ENCODE results near the gene GNG4. TPM values are rescaled to one million over a fixed set of nuclear protein-coding genes. Genes with fewer than 3 reads are reported as not detected.
A peak's percentile ranks its signal among the peaks of the same experiment; 100 is the strongest.

The GNG4 gene
- not detected for polyA plus RNA-seq (2012; ENCODE audit: missing spikeins)

GRCh38 chr1:235649368-235650163 is at the start of gene GNG4:
TSS of gene GNG4 (minus strand) at chr1:235649784. CDS start at chr1:235583838, 65,946 bp downstream.
- FAIRE-seq (no peak), DNase-seq (ENCODE audit: insufficient read length) (peak; percentile 53)
- no peak for TF ChIP-seq POLR2AphosphoS5 (IDR thresholded peaks at IDR 0.05; ENCODE audit: low read depth, low read length)
- no peak for TF ChIP-seq TAF1 (IDR thresholded peaks at IDR 0.05; ENCODE audit: borderline replicate concordance, low read depth, low read length)
- TF ChIP-seq POLR2A (IDR thresholded peaks at IDR 0.05; ENCODE audit: low read depth, low read length) = no peak

GRCh38 chr1:235697508-235697907 is 47.9 kb upstream of the GNG4 start:
- TF ChIP-seq POLR2A (IDR thresholded peaks at IDR 0.05; ENCODE audit: low read depth, low read length) = no peak

DNA sequence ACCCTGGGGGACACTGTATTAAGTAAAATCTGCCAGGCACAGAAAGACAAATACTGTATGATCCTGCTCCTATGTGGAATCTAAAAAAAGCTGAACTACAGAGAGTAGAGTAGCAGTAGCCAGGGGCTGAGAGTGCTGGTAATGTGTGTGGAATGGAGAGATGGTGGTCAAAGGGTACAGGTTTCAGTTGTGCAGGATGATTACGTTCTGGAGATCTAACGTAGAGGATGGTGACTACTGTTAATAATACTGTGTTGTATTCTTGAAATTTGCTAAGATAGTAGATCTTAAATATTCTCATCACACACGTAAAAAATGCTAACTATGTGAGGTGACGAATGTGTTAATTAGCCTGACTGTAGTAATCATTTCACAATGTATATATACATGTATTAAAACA is 39.8 kb upstream of the GNG4 start:
- no peak for FAIRE-seq
- TF ChIP-seq POLR2A (IDR thresholded peaks at IDR 0.05; ENCODE audit: low read depth, low read length) = no peak

More at GRCh38 chr1:235697508-235697907, 47.9 kb upstream of the GNG4 start:
- FAIRE-seq (no peak), DNase-seq (ENCODE audit: insufficient read length) (no peak)

GRCh38 chr1:235688096-235688495 is 38.5 kb upstream of the GNG4 start:
- no peak for DNase-seq (ENCODE audit: insufficient read length)
- TF ChIP-seq TAF1 (IDR thresholded peaks at IDR 0.05; ENCODE audit: borderline replicate concordance, low read depth, low read length) (no peak), POLR2A (IDR thresholded peaks at IDR 0.05; ENCODE audit: low read depth, low read length) (no peak), POLR2AphosphoS5 (IDR thresholded peaks at IDR 0.05; ENCODE audit: low read depth, low read length) (no peak)
- no peak for FAIRE-seq

More for the DNA sequence above, 39.8 kb upstream of the GNG4 start:
- DNase-seq (ENCODE audit: insufficient read length) = no peak

DNA sequence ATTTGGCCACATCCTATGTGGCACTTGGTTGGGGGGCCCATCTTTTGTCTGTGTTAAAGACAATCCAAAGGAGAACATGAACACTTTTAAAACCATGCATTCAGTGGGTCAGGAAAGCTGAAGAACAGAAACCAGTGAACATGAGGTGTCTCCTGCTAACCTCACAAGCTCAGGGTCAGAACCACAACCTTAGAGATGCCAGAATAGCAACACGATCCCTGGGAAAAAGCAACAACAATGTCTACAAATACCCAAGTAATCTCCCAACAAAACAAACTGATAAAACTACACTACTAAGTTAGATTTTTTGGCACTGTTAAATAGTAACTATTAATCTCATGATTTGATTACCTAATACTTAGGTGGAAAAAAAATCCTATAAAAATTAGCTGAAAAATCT is 34.1 kb upstream of the GNG4 start:
- DNase-seq (ENCODE audit: insufficient read length) = no peak
- TF ChIP-seq POLR2AphosphoS5 (IDR thresholded peaks at IDR 0.05; ENCODE audit: low read depth, low read length) (no peak), POLR2A (IDR thresholded peaks at IDR 0.05; ENCODE audit: low read depth, low read length) (no peak)
- peak; percentile 5 for FAIRE-seq

- TF ChIP-seq POLR2A (IDR thresholded peaks at IDR 0.05; ENCODE audit: low read depth, low read length) (no peak), POLR2AphosphoS5 (IDR thresholded peaks at IDR 0.05; ENCODE audit: low read depth, low read length) (no peak), TAF1 (IDR thresholded peaks at IDR 0.05; ENCODE audit: borderline replicate concordance, low read depth, low read length) (no peak)
- no peak for FAIRE-seq
- no peak for DNase-seq (ENCODE audit: insufficient read length)
Observed at GRCh38 chr1:235682216-235682615, 32.6 kb upstream of the GNG4 start.

GRCh38 chr1:235679644-235680043 is 30.1 kb upstream of the GNG4 start:
- FAIRE-seq = no peak
- TF ChIP-seq POLR2A (IDR thresholded peaks at IDR 0.05; ENCODE audit: low read depth, low read length) = no peak
- no peak for TF ChIP-seq TAF1 (IDR thresholded peaks at IDR 0.05; ENCODE audit: borderline replicate concordance, low read depth, low read length)
- TF ChIP-seq POLR2AphosphoS5 (IDR thresholded peaks at IDR 0.05; ENCODE audit: low read depth, low read length) = no peak

GRCh38 chr1:235679005-235679404 is 29.4 kb upstream of the GNG4 start:
- DNase-seq (ENCODE audit: insufficient read length) (no peak), FAIRE-seq (no peak)
- TF ChIP-seq POLR2AphosphoS5 (IDR thresholded peaks at IDR 0.05; ENCODE audit: low read depth, low read length) (no peak), POLR2A (IDR thresholded peaks at IDR 0.05; ENCODE audit: low read depth, low read length) (no peak), TAF1 (IDR thresholded peaks at IDR 0.05; ENCODE audit: borderline replicate concordance, low read depth, low read length) (no peak)

More at GRCh38 chr1:235679644-235680043, 30.1 kb upstream of the GNG4 start:
- DNase-seq (ENCODE audit: insufficient read length) = no peak

- no peak for TF ChIP-seq POLR2A (IDR thresholded peaks at IDR 0.05; ENCODE audit: low read depth, low read length)
- no peak for TF ChIP-seq TAF1 (IDR thresholded peaks at IDR 0.05; ENCODE audit: borderline replicate concordance, low read depth, low read length)
- no peak for TF ChIP-seq POLR2AphosphoS5 (IDR thresholded peaks at IDR 0.05; ENCODE audit: low read depth, low read length)
- no peak for DNase-seq (ENCODE audit: insufficient read length)
- no peak for FAIRE-seq
Observed at GRCh38 chr1:235675152-235675890, 25.7 kb upstream of the GNG4 start.

DNA sequence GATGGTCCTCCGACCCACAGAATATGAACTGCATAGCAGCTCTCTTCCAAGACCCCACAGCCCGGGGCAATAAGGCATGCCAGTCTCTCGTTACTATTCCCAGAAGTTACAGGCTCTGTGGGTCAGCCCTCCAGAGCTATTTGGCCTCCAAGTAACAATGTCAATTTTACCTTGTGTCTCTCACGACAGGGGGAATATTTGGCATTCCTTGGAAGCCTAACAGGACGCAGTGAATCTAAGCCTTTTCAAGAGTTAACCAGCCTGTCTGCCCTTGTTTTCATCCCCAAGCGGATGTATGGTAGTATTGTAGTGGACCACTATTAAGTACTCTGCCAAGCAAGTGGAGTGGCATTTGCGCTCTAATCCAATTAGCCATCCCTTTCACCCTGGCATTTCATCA is 24.4 kb upstream of the GNG4 start:
- TF ChIP-seq POLR2A (IDR thresholded peaks at IDR 0.05; ENCODE audit: low read depth, low read length) (no peak), POLR2AphosphoS5 (IDR thresholded peaks at IDR 0.05; ENCODE audit: low read depth, low read length) (no peak), TAF1 (IDR thresholded peaks at IDR 0.05; ENCODE audit: borderline replicate concordance, low read depth, low read length) (no peak)
- DNase-seq (ENCODE audit: insufficient read length) = no peak
- no peak for FAIRE-seq

DNA sequence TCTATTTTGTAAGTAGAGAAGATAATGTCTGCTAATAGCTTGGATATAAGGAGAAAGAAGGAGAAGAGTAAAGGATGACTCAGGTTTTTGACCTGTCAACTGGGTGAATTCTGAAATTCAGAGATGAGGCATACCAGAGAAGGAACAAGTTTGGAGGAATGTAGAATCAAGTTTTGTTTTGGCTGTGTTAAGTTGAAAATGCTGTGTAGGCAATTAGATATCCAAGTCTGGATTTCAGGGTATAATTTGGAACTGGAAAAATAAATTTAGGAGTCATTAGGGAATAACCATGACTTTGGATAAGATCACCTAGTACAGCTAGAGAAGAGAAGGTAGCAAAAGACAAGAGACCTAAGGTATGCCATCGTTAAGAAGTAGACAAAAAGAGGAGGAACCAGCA is 22.4 kb upstream of the GNG4 start:
- TF ChIP-seq POLR2AphosphoS5 (IDR thresholded peaks at IDR 0.05; ENCODE audit: low read depth, low read length) (no peak), POLR2A (IDR thresholded peaks at IDR 0.05; ENCODE audit: low read depth, low read length) (no peak), TAF1 (IDR thresholded peaks at IDR 0.05; ENCODE audit: borderline replicate concordance, low read depth, low read length) (no peak)
- DNase-seq (ENCODE audit: insufficient read length) (no peak), FAIRE-seq (peak; percentile 9)

- DNase-seq (ENCODE audit: insufficient read length) = no peak
- no peak for TF ChIP-seq POLR2A (IDR thresholded peaks at IDR 0.05; ENCODE audit: low read depth, low read length)
- TF ChIP-seq TAF1 (IDR thresholded peaks at IDR 0.05; ENCODE audit: borderline replicate concordance, low read depth, low read length) = no peak
- FAIRE-seq = no peak
Observed at GRCh38 chr1:235670157-235670776, 20.7 kb upstream of the GNG4 start.
